ENCODE measurements around the gene KCNJ3.

Gene KCNJ3

DNA sequence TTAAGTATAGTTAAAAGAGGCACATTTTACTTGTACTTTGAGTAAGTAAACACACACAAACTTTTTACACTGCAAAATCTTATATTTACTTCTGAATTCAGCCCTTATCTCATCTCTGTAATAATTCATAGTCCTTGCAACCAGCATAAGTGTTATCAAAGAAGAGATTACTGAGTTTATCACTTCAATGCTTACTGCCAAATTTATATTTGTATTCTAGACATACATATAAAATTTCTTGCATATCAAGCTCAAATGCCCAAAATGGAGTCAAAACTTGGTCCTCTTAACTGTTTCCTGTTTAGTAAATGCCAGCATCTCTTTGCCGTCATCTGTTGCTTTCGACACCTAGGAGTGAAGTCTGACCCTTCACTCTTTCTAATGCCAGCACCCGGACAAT, 21.1 kb upstream of the KCNJ3 start:
- no peaks in the 10 kb centered on the region for H3K4me1 ChIP-seq (ENCODE audit: control insufficient read depth in 1 of 2, insufficient read depth in 1 of 2, low read depth in 1 of 2, low read length in 1 of 2)
- no peaks in the 10 kb centered on the region for H3K27me3 ChIP-seq
- no peak for TF ChIP-seq CTCF (IDR thresholded peaks at IDR 0.05)
- H3K9me3 ChIP-seq = no peaks in the 10 kb centered on the region
- no peak overlapping the region for H3K27ac ChIP-seq
- no peak overlapping the region for H3K4me3 ChIP-seq (ENCODE audit: low read depth in 1 of 2, low read length in 1 of 2)
- no peaks in the 10 kb centered on the region for H3K36me3 ChIP-seq

- no peaks in the 10 kb centered on the region for H3K4me1 ChIP-seq (ENCODE audit: control insufficient read depth in 1 of 2, insufficient read depth in 1 of 2, low read depth in 1 of 2, low read length in 1 of 2)
- no peaks in the 10 kb centered on the region for H3K9me3 ChIP-seq
- H3K27me3 ChIP-seq = no peaks in the 10 kb centered on the region
- H3K27ac ChIP-seq = no peak overlapping the region
- no peak overlapping the region for H3K4me3 ChIP-seq (ENCODE audit: low read depth in 1 of 2, low read length in 1 of 2)
- TF ChIP-seq CTCF (IDR thresholded peaks at IDR 0.05) = no peak
- no peaks in the 10 kb centered on the region for H3K36me3 ChIP-seq
Observed at GRCh38 chr2:154681741-154682140, 16.8 kb upstream of the KCNJ3 start.

DNA sequence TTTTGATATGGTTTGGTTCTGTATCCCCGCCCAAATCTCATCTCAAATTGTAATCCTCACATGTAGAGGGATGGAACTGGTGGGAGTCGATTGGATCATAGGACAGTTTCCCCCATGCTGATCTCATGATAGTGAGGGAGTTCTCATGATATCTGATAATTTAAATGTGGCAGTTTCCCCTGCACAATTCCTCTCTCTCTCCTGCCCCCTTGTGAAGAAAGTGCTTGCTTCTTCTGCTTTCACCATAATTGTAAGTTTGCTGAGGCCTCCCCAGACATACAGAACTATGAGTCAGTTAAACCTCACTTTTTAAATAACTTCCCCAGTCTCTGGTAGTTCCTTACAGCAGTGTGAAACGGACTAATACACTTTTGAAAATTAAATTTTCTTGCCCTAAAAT, 12.3 kb upstream of the KCNJ3 start:
- no peak for TF ChIP-seq CTCF (IDR thresholded peaks at IDR 0.05)
- Histone ChIP-seq H3K4me3 (ENCODE audit: low read depth in 1 of 2, low read length in 1 of 2) (no peak overlapping the region), H3K36me3 (no peaks in the 10 kb centered on the region), H3K27me3 (no peaks in the 10 kb centered on the region), H3K4me1 (ENCODE audit: control insufficient read depth in 1 of 2, insufficient read depth in 1 of 2, low read depth in 1 of 2, low read length in 1 of 2) (no peaks in the 10 kb centered on the region), H3K27ac (no peak overlapping the region), H3K9me3 (no peaks in the 10 kb centered on the region)

GRCh38 chr2:154688373-154688772, 10.1 kb upstream of the KCNJ3 start:
- no peaks in the 10 kb centered on the region for H3K36me3 ChIP-seq
- no peak for TF ChIP-seq CTCF (IDR thresholded peaks at IDR 0.05)
- H3K27ac ChIP-seq = no peak overlapping the region
- H3K27me3 ChIP-seq = no peaks in the 10 kb centered on the region
- no peaks in the 10 kb centered on the region for H3K4me1 ChIP-seq (ENCODE audit: control insufficient read depth in 1 of 2, insufficient read depth in 1 of 2, low read depth in 1 of 2, low read length in 1 of 2)
- H3K9me3 ChIP-seq = no peaks in the 10 kb centered on the region
- no peak overlapping the region for H3K4me3 ChIP-seq (ENCODE audit: low read depth in 1 of 2, low read length in 1 of 2)

- Histone ChIP-seq H3K36me3 (no peaks in the 10 kb centered on the region), H3K27ac (no peak overlapping the region), H3K4me3 (ENCODE audit: low read depth in 1 of 2, low read length in 1 of 2) (no peak overlapping the region), H3K9me3 (no peaks in the 10 kb centered on the region), H3K27me3 (no peaks in the 10 kb centered on the region), H3K4me1 (ENCODE audit: control insufficient read depth in 1 of 2, insufficient read depth in 1 of 2, low read depth in 1 of 2, low read length in 1 of 2) (no peaks in the 10 kb centered on the region)
- no peak for TF ChIP-seq CTCF (IDR thresholded peaks at IDR 0.05)
Observed at GRCh38 chr2:154689158-154689557, 9.3 kb upstream of the KCNJ3 start.

GRCh38 chr2:154692927-154693326, 5.6 kb upstream of the KCNJ3 start:
- Histone ChIP-seq H3K4me3 (ENCODE audit: low read depth in 1 of 2, low read length in 1 of 2) (no peak overlapping the region), H3K9me3 (no peaks in the 10 kb centered on the region), H3K27ac (no peak overlapping the region), H3K36me3 (no peaks in the 10 kb centered on the region), H3K27me3 (peaks cover 24% of the 10 kb centered on the region), H3K4me1 (ENCODE audit: control insufficient read depth in 1 of 2, insufficient read depth in 1 of 2, low read depth in 1 of 2, low read length in 1 of 2) (no peaks in the 10 kb centered on the region)
- no peak for TF ChIP-seq CTCF (IDR thresholded peaks at IDR 0.05)

Data from neutrophil (primary cell).